Measurements from ENCODE around the gene MGAT5B.
A peak's percentile ranks its signal among the peaks of the same experiment; 100 is the strongest.
"Not testable (repeated sequence)": the region's sequence is repeated elsewhere in the genome, so short reads cannot be mapped to it uniquely, and the experiment has no call there.

Gene MGAT5B

GRCh38 chr17:76847031-76847430, 21.2 kb upstream of the MGAT5B start:
- no peak for DNase-seq (ENCODE audit: low read depth)

- DNase-seq (ENCODE audit: low read depth): no peak
Observed at GRCh38 chr17:76848670-76849069, 19.5 kb upstream of the MGAT5B start.

- DNase-seq (ENCODE audit: low read depth): not testable (repeated sequence)
Observed at GRCh38 chr17:76849160-76849559, 19.0 kb upstream of the MGAT5B start.

GRCh38 chr17:76852843-76853242, 15.4 kb upstream of the MGAT5B start:
- no peak for DNase-seq (ENCODE audit: low read depth)

- no peak for DNase-seq (ENCODE audit: low read depth)
Observed at GRCh38 chr17:76855105-76855504, 13.1 kb upstream of the MGAT5B start.

- no peak for DNase-seq (ENCODE audit: low read depth)
Observed at GRCh38 chr17:76862079-76862478, 6.1 kb upstream of the MGAT5B start.

- no peak for DNase-seq (ENCODE audit: low read depth)
Observed at GRCh38 chr17:76862494-76862893, 5.7 kb upstream of the MGAT5B start.

- no peak for DNase-seq (ENCODE audit: low read depth)
Observed at GRCh38 chr17:76864024-76864423, 4.2 kb upstream of the MGAT5B start.

GRCh38 chr17:76865174-76865573, 3.0 kb upstream of the MGAT5B start:
- DNase-seq (ENCODE audit: low read depth): no peak

- DNase-seq (ENCODE audit: low read depth): no peak
Observed at GRCh38 chr17:76866203-76866602, 2.0 kb upstream of the MGAT5B start.

- no peak for DNase-seq (ENCODE audit: low read depth)
Observed at GRCh38 chr17:76866774-76867577, 1.2 kb upstream of the MGAT5B start.

GRCh38 chr17:76867578-76868175, 527 bp upstream of the MGAT5B start:
- no peak for DNase-seq (ENCODE audit: low read depth)

- no peak for DNase-seq (ENCODE audit: low read depth)
Observed at GRCh38 chr17:76868669-76869495, 678 bp downstream of the MGAT5B start.

GRCh38 chr17:76869496-76870376, 1.5 kb downstream of the MGAT5B start:
- DNase-seq (ENCODE audit: low read depth): no peak

GRCh38 chr17:76870377-76870714, 2.1 kb downstream of the MGAT5B start:
- no peak for DNase-seq (ENCODE audit: low read depth)

GRCh38 chr17:76871668-76872067, 3.5 kb downstream of the MGAT5B start:
- no peak for DNase-seq (ENCODE audit: low read depth)

GRCh38 chr17:76872221-76872873, 4.1 kb downstream of the MGAT5B start:
- DNase-seq (ENCODE audit: low read depth): peak; percentile 93

GRCh38 chr17:76872874-76873221, 4.6 kb downstream of the MGAT5B start:
- DNase-seq (ENCODE audit: low read depth): no peak

- peak; percentile 50 for DNase-seq (ENCODE audit: low read depth)
Observed at GRCh38 chr17:76873856-76874255, 5.7 kb downstream of the MGAT5B start.

GRCh38 chr17:76877437-76877836, 9.2 kb downstream of the MGAT5B start:
- DNase-seq (ENCODE audit: low read depth): no peak

GRCh38 chr17:76878568-76878967, 10.4 kb downstream of the MGAT5B start:
- DNase-seq (ENCODE audit: low read depth): no peak

- DNase-seq (ENCODE audit: low read depth): no peak
Observed at GRCh38 chr17:76879254-76879653, 11.1 kb downstream of the MGAT5B start.
